H9 (cell line): Measurements from ENCODE around the gene FGF3. TPM values are rescaled to one million over a fixed set of nuclear protein-coding genes. Genes with fewer than 3 reads are reported as not detected.

Source experiments
- DNase-seq: peaks from one replicate; pipeline ENCODE4 v3.0.0-alpha.2; 2017
- H2AFZ ChIP-seq: one replicate; pipeline ENCODE4 v1.6.1; 2013; ENCODE audit warnings: mild to moderate bottlenecking, low read length, control low read depth, moderate library complexity
- H2AK5ac ChIP-seq: 2 replicates; pipeline ENCODE4 v1.6.1; 2013; ENCODE audit warnings: low read length, control low read depth, mixed read lengths; ENCODE audit not compliant: insufficient read length
- H2BK120ac ChIP-seq: one replicate; pipeline ENCODE4 v1.6.1; 2013; ENCODE audit warnings: low read depth, mild to moderate bottlenecking, low read length, control low read depth, inconsistent platforms; ENCODE audit not compliant: poor library complexity, severe bottlenecking
- H2BK12ac ChIP-seq: 2 replicates; pipeline ENCODE4 v1.6.1; 2013; ENCODE audit warnings: low read length, control low read depth, mixed read lengths, low read depth; ENCODE audit not compliant: insufficient read length
- H2BK15ac ChIP-seq: 2 replicates; pipeline ENCODE4 v1.6.1; 2013; ENCODE audit warnings: low read depth, low read length, control low read depth
- H2BK20ac ChIP-seq: one replicate; pipeline ENCODE4 v1.6.1; 2013; ENCODE audit warnings: low read depth, mild to moderate bottlenecking, low read length, control low read depth, inconsistent platforms; ENCODE audit not compliant: poor library complexity, severe bottlenecking
- H2BK5ac ChIP-seq: 2 replicates; pipeline ENCODE4 v1.6.1; 2013; ENCODE audit warnings: low read length, control low read depth, mixed read lengths; ENCODE audit not compliant: insufficient read length
- H3K14ac ChIP-seq: 2 replicates; pipeline ENCODE4 v1.6.1; 2013; ENCODE audit warnings: low read length, control low read depth; ENCODE audit not compliant: insufficient read depth
- H3K18ac ChIP-seq: 2 replicates; pipeline ENCODE4 v1.6.1; 2013; ENCODE audit warnings: low read depth, mild to moderate bottlenecking, mixed read lengths, low read length, control low read depth; ENCODE audit not compliant: insufficient read length
- H3K23ac ChIP-seq: 2 replicates; pipeline ENCODE4 v1.6.1; 2013; ENCODE audit warnings: low read length, control low read depth, mixed read lengths, low read depth; ENCODE audit not compliant: insufficient read length
- H3K23me2 ChIP-seq: 2 replicates; pipeline ENCODE4 v1.6.1; 2013; ENCODE audit warnings: low read depth, mild to moderate bottlenecking, mixed read lengths, low read length, control low read depth; ENCODE audit not compliant: insufficient read length, poor library complexity, severe bottlenecking
- H3K27ac ChIP-seq: 2 replicates; pipeline ENCODE4 v1.5.1; 2013; ENCODE audit warnings: low read length, control low read depth, mixed read lengths, low read depth; ENCODE audit not compliant: insufficient read length
- H3K27me3 ChIP-seq: 2 replicates; pipeline ENCODE4 v1.6.1; 2013; ENCODE audit warnings: low read length, control low read depth, inconsistent platforms; ENCODE audit not compliant: insufficient read depth
- H3K4ac ChIP-seq: 2 replicates; pipeline ENCODE4 v1.6.1; 2013; ENCODE audit warnings: low read depth, mild to moderate bottlenecking, control low read depth, inconsistent platforms, low read length, moderate library complexity
- H3K4me1 ChIP-seq: 2 replicates; pipeline ENCODE4 v1.6.1; 2013; ENCODE audit warnings: low read length, control low read depth, inconsistent platforms; ENCODE audit not compliant: insufficient read depth
- H3K4me2 ChIP-seq: 2 replicates; pipeline ENCODE4 v1.6.1; 2013; ENCODE audit warnings: low read length, control low read depth, mixed read lengths; ENCODE audit not compliant: insufficient read length, insufficient read depth
- H3K56ac ChIP-seq: 2 replicates; pipeline ENCODE4 v1.6.1; 2013; ENCODE audit warnings: low read depth, mild to moderate bottlenecking, mixed read lengths, low read length, control low read depth; ENCODE audit not compliant: insufficient read length
- H3K79me1 ChIP-seq: 2 replicates; pipeline ENCODE4 v1.6.1; 2013; ENCODE audit warnings: low read depth, mild to moderate bottlenecking, moderate library complexity, low read length, control low read depth, inconsistent platforms; ENCODE audit not compliant: insufficient read depth, poor library complexity, severe bottlenecking
- H3K79me2 ChIP-seq: 2 replicates; pipeline ENCODE4 v1.6.1; 2013; ENCODE audit warnings: low read length, control low read depth, inconsistent platforms; ENCODE audit not compliant: insufficient read depth
- H3K9ac ChIP-seq: 2 replicates; pipeline ENCODE4 v1.6.1; 2013; ENCODE audit warnings: low read length, control low read depth, mixed read lengths; ENCODE audit not compliant: insufficient read length; ENCODE audit errors: extremely low read depth
- H3K9me3 ChIP-seq: one replicate; pipeline ENCODE4 v1.6.1; 2013; ENCODE audit warnings: low read depth, low read length, inconsistent platforms; ENCODE audit not compliant: control insufficient read depth
- H3T11ph ChIP-seq: one replicate; pipeline ENCODE4 v1.6.1; 2013; ENCODE audit warnings: mild to moderate bottlenecking, low read length, control low read depth, inconsistent platforms
- H4K20me1 ChIP-seq: one replicate; pipeline ENCODE4 v1.6.1; 2013; ENCODE audit not compliant: control insufficient read depth, insufficient read length, insufficient read depth
- H4K5ac ChIP-seq: 2 replicates; pipeline ENCODE4 v1.6.1; 2013; ENCODE audit warnings: low read depth, mild to moderate bottlenecking, mixed read lengths, low read length, control low read depth; ENCODE audit not compliant: insufficient read length
- H4K8ac ChIP-seq: replicated peaks from 2 replicates; pipeline ENCODE4 v1.6.1; 2013; ENCODE audit warnings: low read length, control low read depth, mixed read lengths, low read depth; ENCODE audit not compliant: insufficient read length
- H4K91ac ChIP-seq: 2 replicates; pipeline ENCODE4 v1.6.1; 2013; ENCODE audit warnings: low read depth, mild to moderate bottlenecking, moderate library complexity, mixed read lengths, low read length, control low read depth; ENCODE audit not compliant: insufficient read length
- H3K27ac Mint-ChIP-seq, 3 experiments: 2 replicates in 2 of 3; 3 replicates in 1 of 3; pipeline ENCODE4 v1.8.0; 2020 to 2021; ENCODE audit warnings: mixed read lengths in 3 of 3, mild to moderate bottlenecking in 1 of 3, moderate library complexity in 1 of 3
- H3K27me3 Mint-ChIP-seq: 2 replicates; pipeline ENCODE4 v1.8.0; 2021; ENCODE audit warnings: low read depth, mild to moderate bottlenecking, moderate library complexity, mixed read lengths
- H3K36me3 Mint-ChIP-seq, 3 experiments: 2 replicates in 2 of 3; 3 replicates in 1 of 3; pipeline ENCODE4 v1.8.0; 2020 to 2021; ENCODE audit warnings: low read depth in 3 of 3, mixed read lengths in 3 of 3; ENCODE audit not compliant: insufficient read depth in 1 of 3
- H3K4me1 Mint-ChIP-seq, 2 experiments: 2 replicates each; pipeline ENCODE4 v1.8.0; 2020; ENCODE audit warnings: mixed read lengths in 2 of 2
- H3K4me3 Mint-ChIP-seq, 2 experiments: 2 replicates in 1 of 2; 3 replicates in 1 of 2; pipeline ENCODE4 v1.8.0; 2020 to 2021; ENCODE audit warnings: mild to moderate bottlenecking in 2 of 2, mixed read lengths in 2 of 2, moderate library complexity in 1 of 2
- H3K9me3 Mint-ChIP-seq, 2 experiments: 2 replicates in 1 of 2; 3 replicates in 1 of 2; pipeline ENCODE4 v1.8.0; 2020; ENCODE audit warnings: mild to moderate bottlenecking in 2 of 2, mixed read lengths in 2 of 2, moderate library complexity in 1 of 2
- WGBS: extraction: QIAGEN DNeasy Blood & Tissue Kit; methylation state at CpG from one replicate; pipeline ENCODE4 v1.1.7; 2013; ENCODE audit warnings: missing lambda C conversion rate, low lambda C conversion rate, mixed read lengths; ENCODE audit not compliant: insufficient read length; ENCODE audit errors: extremely low coverage; 5-methylcytosine and 5-hydroxymethylcytosine counted together
- total RNA-seq: library from RNA; stranded (reverse); gene quantifications from 2 replicates; pipeline ENCODE4 v1.2.1, GENCODE V29; 2021
- TF ChIP-seq, protein P1 (sequence below): fragments of 200-600 bp; sonication (generic); conservative IDR thresholded peaks from 3 replicates; pipeline ENCODE4 v1.8.0; 2021; ENCODE audit warnings: antibody characterized with exemption, mild to moderate bottlenecking

Gene FGF3
- total RNA-seq, 1 experiment from 2014 or later = not detected

- Histone ChIP-seq H3K4me1 (no peaks in the 10 kb centered on the region; the same call in 1 of the 2 replicates), H3K18ac (peak overlapping the region; percentile 54), H3K23me2 (no peaks in the 10 kb centered on the region), H2BK120ac (no peak overlapping the region), H3K27me3 (no peaks in the 10 kb centered on the region), H3K27ac (no peak overlapping the region), H4K8ac (no peak overlapping the region), H3K79me2 (no peaks in the 10 kb centered on the region), H2AFZ (no peak overlapping the region), H3T11ph (no peak overlapping the region), H4K91ac (no peak overlapping the region), H2AK5ac (no peak overlapping the region), H3K23ac (no peak overlapping the region), H2BK5ac (no peak overlapping the region), H3K14ac (peak overlapping the region; percentile 10; the same call in 1 of the 2 replicates), H4K5ac (no peak overlapping the region), H4K20me1 (no peaks in the 10 kb centered on the region), H3K4ac (no peak overlapping the region), H2BK15ac (no peak overlapping the region), H3K4me2 (no peak overlapping the region), H2BK12ac (no peak overlapping the region), H3K9me3 (no peaks in the 10 kb centered on the region), H2BK20ac (no peak overlapping the region), H3K79me1 (no peaks in the 10 kb centered on the region), H3K56ac (no peak overlapping the region), H3K9ac (no peak overlapping the region)
- Mint-ChIP-seq H3K27me3 (peaks cover 27% of the 10 kb centered on the region), H3K36me3 (no peaks in the 10 kb centered on the region), H3K4me1 (peaks cover 2 to 12% of the 10 kb centered on the region in 2 experiments; a peak in 2 of 4 replicates), H3K9me3 (peaks cover 0 to 7% of the 10 kb centered on the region in 2 experiments; a peak in 3 of 5 replicates), H3K4me3 (no peak overlapping the region), H3K27ac (no peak overlapping the region)
- no CpG with 5 or more reads among the region's 20 CpGs for WGBS
- peak; percentile 28 for DNase-seq
- TF ChIP-seq, protein P1, sequence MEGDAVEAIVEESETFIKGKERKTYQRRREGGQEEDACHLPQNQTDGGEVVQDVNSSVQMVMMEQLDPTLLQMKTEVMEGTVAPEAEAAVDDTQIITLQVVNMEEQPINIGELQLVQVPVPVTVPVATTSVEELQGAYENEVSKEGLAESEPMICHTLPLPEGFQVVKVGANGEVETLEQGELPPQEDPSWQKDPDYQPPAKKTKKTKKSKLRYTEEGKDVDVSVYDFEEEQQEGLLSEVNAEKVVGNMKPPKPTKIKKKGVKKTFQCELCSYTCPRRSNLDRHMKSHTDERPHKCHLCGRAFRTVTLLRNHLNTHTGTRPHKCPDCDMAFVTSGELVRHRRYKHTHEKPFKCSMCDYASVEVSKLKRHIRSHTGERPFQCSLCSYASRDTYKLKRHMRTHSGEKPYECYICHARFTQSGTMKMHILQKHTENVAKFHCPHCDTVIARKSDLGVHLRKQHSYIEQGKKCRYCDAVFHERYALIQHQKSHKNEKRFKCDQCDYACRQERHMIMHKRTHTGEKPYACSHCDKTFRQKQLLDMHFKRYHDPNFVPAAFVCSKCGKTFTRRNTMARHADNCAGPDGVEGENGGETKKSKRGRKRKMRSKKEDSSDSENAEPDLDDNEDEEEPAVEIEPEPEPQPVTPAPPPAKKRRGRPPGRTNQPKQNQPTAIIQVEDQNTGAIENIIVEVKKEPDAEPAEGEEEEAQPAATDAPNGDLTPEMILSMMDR = no peak
Measured at GRCh38 chr11:69840371-69841169, 21.4 kb upstream of the FGF3 start.
